Breast epithelium (tissue), 4 donors: Measurements from ENCODE around the gene NID2. TPM values are rescaled to one million over a fixed set of nuclear protein-coding genes. Genes with fewer than 3 reads are reported as not detected.

Experiments
- DNase-seq, 2 donors: peaks; one replicate each; pipeline ENCODE4 v3.0.0-alpha.2; 2019; ENCODE audit warnings: low spot score in 2 of 2
- H3K27ac ChIP-seq, 2 donors: fragments of 200-600 bp; sonication (generic) in 1 of 2; one replicate each; pipeline ENCODE4 v1.5.1; 2016 to 2019; ENCODE audit warnings: mild to moderate bottlenecking in 1 of 2
- H3K27me3 ChIP-seq, 2 donors: fragments of 200-600 bp; sonication (generic) in 1 of 2; one replicate each; pipeline versions ENCODE4 v1.5.1 to v1.6.0; 2017 to 2019; ENCODE audit warnings: control low read depth in 1 of 2, mild to moderate bottlenecking in 1 of 2
- H3K36me3 ChIP-seq: fragments of 200-600 bp; one replicate; pipeline ENCODE4 v1.5.1; 2019
- H3K4me1 ChIP-seq, 2 donors: fragments of 200-600 bp; sonication (generic); one replicate each; pipeline ENCODE4 v1.5.1; 2016 to 2019; ENCODE audit warnings: control low read depth in 1 of 2
- H3K4me3 ChIP-seq, 3 donors: fragments of 200-600 bp; sonication (generic); 1 replicate in 2 of 3; 2 replicates in 1 of 3; pipeline ENCODE4 v1.5.1; 2016 to 2019; ENCODE audit warnings: mild to moderate bottlenecking in 3 of 3, moderate library complexity in 2 of 3
- H3K9me3 ChIP-seq, 2 donors: fragments of 200-600 bp; sonication (generic) in 1 of 2; one replicate each; pipeline ENCODE4 v1.5.1; 2016 to 2019; ENCODE audit warnings: control low read depth in 1 of 2
- POLR2A ChIP-seq: fragments of 450-650 bp; IDR thresholded peaks from one replicate; pipeline ENCODE4 v1.6.1; 2016; ENCODE audit warnings: antibody characterized with exemption, mild to moderate bottlenecking, moderate library complexity
- POLR2AphosphoS5 ChIP-seq, 3 donors: sonication (generic); formaldehyde crosslinking; IDR thresholded peaks; one replicate each; pipeline ENCODE4 v1.6.1; 2017; ENCODE audit warnings: antibody characterized with exemption in 3 of 3
- intact Hi-C: fragments of 100-400 bp; cut with DNase I; formaldehyde crosslinking; loops from one replicate; pipeline ENCODE4 v1.15.1; 2023; ENCODE audit warnings: low total_unique reads
- total RNA-seq, 3 donors: library from RNA; depleted of rRNA; stranded (reverse); fragments of >200 nt; gene quantifications; one replicate each; pipeline ENCODE4 v1.1.0, GENCODE V29; 2016
- TF ChIP-seq, protein P1 (sequence below), 3 donors: fragments of 450-650 bp; IDR thresholded peaks; one replicate each; pipeline ENCODE4 v1.5.1; 2016 to 2017; ENCODE audit warnings: antibody characterized with exemption in 3 of 3, mild to moderate bottlenecking in 3 of 3, moderate library complexity in 3 of 3

The NID2 gene
- total RNA-seq, 3 donors from 2014 or later: 10.9 to 30.8 (median 14.2) TPM

- no peak overlapping the region for H3K27ac ChIP-seq
Observed at GRCh38 chr14:52044791-52045522, 23.9 kb downstream of the NID2 start.

DNA sequence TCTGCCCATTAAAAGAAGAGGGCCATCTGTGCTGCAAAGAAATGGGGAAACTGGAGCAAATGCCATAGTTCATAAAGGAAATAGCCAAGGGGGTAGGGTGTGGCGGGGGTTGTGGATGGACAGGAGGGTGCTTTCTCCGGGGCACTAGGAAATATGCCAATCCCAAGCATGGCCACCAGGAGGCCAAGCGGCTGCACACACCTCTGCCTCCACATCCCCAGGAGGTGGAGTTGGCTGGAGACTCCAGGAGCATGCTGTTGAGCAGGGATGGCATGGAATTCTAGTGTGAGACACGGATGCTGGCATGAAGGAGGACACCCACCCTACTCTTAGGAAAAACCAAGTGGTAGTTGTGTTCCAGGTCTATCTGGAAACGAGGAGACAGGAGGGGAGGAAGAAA is 25.2 kb downstream of the NID2 start:
- Histone ChIP-seq H3K4me3 (no peak overlapping the region), H3K27me3 (no peaks in the 10 kb centered on the region), H3K4me1 (peaks cover 0 to 6% of the 10 kb centered on the region in 2 donors), H3K9me3 (no peaks in the 10 kb centered on the region), H3K27ac (peak overlapping the region in 1 of 2 donors; percentile 41), H3K36me3 (no peaks in the 10 kb centered on the region)
- no peak for DNase-seq
- intact Hi-C loops: no loop called here
- TF ChIP-seq POLR2AphosphoS5 (IDR thresholded peaks at IDR 0.05): no peak

More at GRCh38 chr14:52044791-52045522, 23.9 kb downstream of the NID2 start:
- Histone ChIP-seq H3K9me3 (no peaks in the 10 kb centered on the region), H3K36me3 (no peaks in the 10 kb centered on the region), H3K27me3 (no peaks in the 10 kb centered on the region), H3K4me3 (no peak overlapping the region), H3K4me1 (peaks cover 0 to 6% of the 10 kb centered on the region in 2 donors)
- TF ChIP-seq POLR2A (no peak), POLR2AphosphoS5 (IDR thresholded peaks at IDR 0.05) (no peak)
- TF ChIP-seq, protein P1, sequence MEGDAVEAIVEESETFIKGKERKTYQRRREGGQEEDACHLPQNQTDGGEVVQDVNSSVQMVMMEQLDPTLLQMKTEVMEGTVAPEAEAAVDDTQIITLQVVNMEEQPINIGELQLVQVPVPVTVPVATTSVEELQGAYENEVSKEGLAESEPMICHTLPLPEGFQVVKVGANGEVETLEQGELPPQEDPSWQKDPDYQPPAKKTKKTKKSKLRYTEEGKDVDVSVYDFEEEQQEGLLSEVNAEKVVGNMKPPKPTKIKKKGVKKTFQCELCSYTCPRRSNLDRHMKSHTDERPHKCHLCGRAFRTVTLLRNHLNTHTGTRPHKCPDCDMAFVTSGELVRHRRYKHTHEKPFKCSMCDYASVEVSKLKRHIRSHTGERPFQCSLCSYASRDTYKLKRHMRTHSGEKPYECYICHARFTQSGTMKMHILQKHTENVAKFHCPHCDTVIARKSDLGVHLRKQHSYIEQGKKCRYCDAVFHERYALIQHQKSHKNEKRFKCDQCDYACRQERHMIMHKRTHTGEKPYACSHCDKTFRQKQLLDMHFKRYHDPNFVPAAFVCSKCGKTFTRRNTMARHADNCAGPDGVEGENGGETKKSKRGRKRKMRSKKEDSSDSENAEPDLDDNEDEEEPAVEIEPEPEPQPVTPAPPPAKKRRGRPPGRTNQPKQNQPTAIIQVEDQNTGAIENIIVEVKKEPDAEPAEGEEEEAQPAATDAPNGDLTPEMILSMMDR (IDR thresholded peaks at IDR 0.05): no peak
- DNase-seq: no peak
- intact Hi-C loops: no loop called here

DNA sequence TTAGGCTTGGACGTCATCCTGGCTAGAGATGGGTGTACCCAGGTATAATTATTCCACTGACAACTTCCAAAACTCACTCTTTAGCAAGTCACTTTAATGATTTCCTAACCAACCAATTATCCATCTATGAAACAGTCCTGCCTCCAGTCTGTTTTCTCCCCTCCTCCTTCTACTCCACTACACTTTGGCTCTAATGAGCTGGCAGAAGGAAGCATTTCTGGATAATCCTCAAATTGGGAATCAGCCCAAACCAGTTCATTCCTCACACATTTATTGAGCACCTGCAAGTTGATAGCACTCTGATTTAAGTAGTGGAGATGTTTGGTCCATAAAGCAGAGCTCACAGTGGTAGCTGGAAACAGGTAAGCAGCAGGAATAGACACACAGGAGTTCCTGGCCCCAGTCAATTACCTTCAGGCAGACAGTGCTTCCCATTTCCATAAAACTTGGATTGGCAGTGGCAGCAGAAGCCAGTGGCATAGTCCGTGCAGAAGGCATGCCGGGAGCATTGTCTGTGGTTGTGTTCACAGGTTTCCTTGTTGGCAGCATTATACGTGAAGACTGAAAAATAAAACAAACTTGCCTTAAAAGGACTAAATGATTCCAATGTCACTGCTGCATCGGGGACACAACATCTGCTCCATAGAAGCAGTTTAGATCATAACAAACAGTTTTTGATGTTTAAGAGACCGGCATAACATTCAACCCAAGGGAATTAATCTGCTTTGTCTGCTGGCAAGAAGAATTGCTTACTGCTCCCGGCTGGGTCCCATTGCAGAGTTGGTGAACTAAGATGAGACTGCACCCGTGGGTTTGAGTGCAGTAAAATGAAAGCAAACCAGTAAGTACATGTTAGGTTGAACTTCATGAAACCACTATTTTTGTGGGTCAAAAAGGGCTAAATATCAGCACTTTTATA is 26.2 kb downstream of the NID2 start:
- Histone ChIP-seq H3K4me1 (peaks cover 0 to 6% of the 10 kb centered on the region in 2 donors), H3K9me3 (no peaks in the 10 kb centered on the region), H3K36me3 (no peaks in the 10 kb centered on the region), H3K4me3 (peak overlapping the region in 1 of 3 donors; percentile 23), H3K27me3 (peaks cover 0 to 4% of the 10 kb centered on the region in 2 donors), H3K27ac (peak overlapping the region in 1 of 2 donors; percentile 14)
- intact Hi-C loops: no loop called here
- DNase-seq: no peak
- TF ChIP-seq POLR2AphosphoS5 (IDR thresholded peaks at IDR 0.05) (no peak), POLR2A (no peak)
- TF ChIP-seq, protein P1 (IDR thresholded peaks at IDR 0.05): no peak

- no peak for DNase-seq
- TF ChIP-seq, protein P1 (IDR thresholded peaks at IDR 0.05): no peak
- TF ChIP-seq POLR2AphosphoS5 (IDR thresholded peaks at IDR 0.05) (no peak), POLR2A (no peak)
- Histone ChIP-seq H3K36me3 (no peaks in the 10 kb centered on the region), H3K4me1 (peaks cover 0 to 6% of the 10 kb centered on the region in 2 donors), H3K9me3 (no peaks in the 10 kb centered on the region), H3K27ac (no peak overlapping the region), H3K27me3 (peaks cover 0 to 4% of the 10 kb centered on the region in 2 donors), H3K4me3 (no peak overlapping the region)
- intact Hi-C loops: no loop called here
Observed at GRCh38 chr14:52040598-52040997, 28.3 kb downstream of the NID2 start.

- Histone ChIP-seq H3K4me1 (peaks cover 0 to 6% of the 10 kb centered on the region in 2 donors), H3K27me3 (peaks cover 0 to 4% of the 10 kb centered on the region in 2 donors), H3K4me3 (no peak overlapping the region), H3K36me3 (no peaks in the 10 kb centered on the region), H3K27ac (no peak overlapping the region), H3K9me3 (no peaks in the 10 kb centered on the region)
- DNase-seq: no peak
- intact Hi-C loops: no loop called here
- no peak for TF ChIP-seq POLR2AphosphoS5 (IDR thresholded peaks at IDR 0.05)
- TF ChIP-seq, protein P1 (IDR thresholded peaks at IDR 0.05): no peak
- TF ChIP-seq POLR2A: no peak
Observed at GRCh38 chr14:52039124-52039815, 29.6 kb downstream of the NID2 start.
